Measurements from ENCODE around the gene GPRC6A.
"Not testable (repeated sequence)": the region's sequence is repeated elsewhere in the genome, so short reads cannot be mapped to it uniquely, and the experiment has no call there.

The GPRC6A gene, protein sequence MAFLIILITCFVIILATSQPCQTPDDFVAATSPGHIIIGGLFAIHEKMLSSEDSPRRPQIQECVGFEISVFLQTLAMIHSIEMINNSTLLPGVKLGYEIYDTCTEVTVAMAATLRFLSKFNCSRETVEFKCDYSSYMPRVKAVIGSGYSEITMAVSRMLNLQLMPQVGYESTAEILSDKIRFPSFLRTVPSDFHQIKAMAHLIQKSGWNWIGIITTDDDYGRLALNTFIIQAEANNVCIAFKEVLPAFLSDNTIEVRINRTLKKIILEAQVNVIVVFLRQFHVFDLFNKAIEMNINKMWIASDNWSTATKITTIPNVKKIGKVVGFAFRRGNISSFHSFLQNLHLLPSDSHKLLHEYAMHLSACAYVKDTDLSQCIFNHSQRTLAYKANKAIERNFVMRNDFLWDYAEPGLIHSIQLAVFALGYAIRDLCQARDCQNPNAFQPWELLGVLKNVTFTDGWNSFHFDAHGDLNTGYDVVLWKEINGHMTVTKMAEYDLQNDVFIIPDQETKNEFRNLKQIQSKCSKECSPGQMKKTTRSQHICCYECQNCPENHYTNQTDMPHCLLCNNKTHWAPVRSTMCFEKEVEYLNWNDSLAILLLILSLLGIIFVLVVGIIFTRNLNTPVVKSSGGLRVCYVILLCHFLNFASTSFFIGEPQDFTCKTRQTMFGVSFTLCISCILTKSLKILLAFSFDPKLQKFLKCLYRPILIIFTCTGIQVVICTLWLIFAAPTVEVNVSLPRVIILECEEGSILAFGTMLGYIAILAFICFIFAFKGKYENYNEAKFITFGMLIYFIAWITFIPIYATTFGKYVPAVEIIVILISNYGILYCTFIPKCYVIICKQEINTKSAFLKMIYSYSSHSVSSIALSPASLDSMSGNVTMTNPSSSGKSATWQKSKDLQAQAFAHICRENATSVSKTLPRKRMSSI

DNA sequence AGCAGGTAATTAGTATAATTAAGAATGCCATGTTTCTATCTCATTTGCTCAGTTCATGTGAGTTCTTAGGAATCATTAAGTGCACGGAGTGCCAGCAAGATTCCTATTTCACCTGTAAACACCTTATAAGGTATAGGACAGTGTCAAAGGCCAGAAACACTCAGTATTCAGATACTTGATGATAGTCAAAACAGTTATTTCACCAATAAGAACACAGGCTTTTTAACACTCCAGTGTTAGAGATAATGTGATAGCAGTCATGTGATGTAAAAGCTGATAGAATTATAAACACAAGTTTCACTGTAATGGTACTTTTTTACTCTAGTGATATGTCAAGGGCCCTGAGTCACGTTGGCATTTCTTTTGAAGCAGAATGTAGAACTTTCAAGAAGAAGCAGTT is at the start of gene GPRC6A:
GPRC6A (minus strand) TSS at position 101 of the 400 bp plus-strand sequence; CDS start at position 31, 70 bp downstream.
- DNase-seq: no peak

DNA sequence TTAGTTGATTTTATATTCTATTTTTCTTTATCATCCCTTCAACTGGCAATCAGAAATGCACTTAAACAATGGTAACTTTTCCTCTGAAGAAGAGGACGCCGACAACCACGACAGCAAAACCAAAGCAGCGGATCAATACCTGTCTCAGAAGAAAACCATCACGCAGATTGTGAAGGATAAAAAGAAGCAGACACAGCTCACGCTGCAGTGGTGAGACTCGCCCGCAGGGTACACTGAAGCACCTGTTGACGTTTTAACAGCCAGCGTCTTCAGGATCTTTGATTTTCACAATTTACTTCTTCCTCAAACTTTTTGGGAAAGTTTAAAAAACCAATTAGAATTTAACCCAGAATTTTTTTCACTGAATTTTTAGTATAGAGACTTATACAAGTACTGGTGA is 48.9 kb upstream of the GPRC6A start:
- no peak for DNase-seq

DNA sequence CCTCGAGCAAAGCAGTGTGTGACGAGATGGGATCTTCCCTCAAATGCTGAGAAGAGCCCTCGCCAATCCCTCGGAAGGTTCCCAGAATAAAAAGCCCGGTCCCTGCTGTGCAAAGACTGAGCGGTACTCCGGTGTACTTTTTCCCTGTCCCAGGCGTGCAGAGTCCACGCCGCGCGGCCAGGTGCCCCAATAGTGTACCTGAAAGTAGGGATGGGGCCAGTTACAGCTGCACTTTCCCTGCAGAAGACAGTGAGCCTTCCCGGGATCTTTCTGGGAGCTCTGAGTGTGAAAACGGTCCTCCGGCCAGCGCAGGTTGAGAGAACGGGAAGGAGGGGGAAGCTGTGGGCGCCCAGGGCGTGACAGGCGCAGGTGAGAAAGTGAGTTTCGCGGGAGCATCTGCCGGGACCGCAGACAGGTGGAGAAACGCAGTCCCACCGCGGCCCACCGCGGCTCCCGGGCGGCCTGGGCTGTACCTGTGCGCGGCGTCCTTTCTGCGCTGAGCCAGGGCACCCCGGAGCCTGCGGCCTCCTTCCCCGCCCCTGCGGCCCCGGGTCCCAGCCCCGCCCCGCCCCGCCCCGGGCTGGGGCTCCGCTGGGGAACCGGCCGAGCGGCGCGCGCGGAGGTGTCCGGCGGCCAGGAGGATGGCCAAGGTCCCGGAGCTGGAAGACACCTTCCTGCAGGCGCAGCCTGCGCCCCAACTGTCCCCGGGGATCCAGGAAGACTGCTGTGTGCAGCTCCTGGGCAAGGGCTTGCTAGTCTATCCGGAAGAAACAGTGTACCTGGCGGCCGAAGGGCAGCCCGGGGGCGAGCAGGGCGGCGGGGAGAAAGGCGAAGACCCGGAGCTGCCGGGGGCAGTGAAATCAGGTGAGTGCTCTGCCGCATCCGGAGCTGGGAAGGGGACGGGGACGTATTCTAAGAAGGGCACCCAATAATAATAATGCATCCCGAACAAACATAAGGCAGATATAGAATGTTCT is 48.0 kb upstream of the GPRC6A start, which contains the start of gene RFX6:
RFX6 (plus strand) TSS at position 608 of the 977 bp plus-strand sequence; CDS start at position 642, 34 bp downstream.
- no peak for DNase-seq

DNA sequence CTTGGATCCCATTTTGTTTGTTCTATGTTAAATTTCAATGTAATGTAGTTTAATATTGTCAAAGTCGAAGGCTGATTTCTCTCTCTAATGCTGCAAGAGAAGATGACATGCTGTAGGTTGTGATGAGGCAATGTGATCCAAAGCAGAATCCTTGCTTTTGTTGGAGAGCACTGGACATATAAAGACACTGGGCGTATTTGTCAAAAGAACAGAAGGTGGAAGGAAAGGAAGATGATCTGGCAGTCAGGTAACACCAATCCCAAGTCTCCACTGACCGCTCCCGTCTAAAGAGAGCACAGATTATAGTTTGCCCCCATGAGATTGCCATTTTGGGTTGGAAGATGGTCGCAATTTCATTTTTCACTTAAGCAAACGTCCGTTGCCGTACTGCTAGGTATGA is 47.2 kb upstream of the GPRC6A start:
- DNase-seq: no peak

DNA sequence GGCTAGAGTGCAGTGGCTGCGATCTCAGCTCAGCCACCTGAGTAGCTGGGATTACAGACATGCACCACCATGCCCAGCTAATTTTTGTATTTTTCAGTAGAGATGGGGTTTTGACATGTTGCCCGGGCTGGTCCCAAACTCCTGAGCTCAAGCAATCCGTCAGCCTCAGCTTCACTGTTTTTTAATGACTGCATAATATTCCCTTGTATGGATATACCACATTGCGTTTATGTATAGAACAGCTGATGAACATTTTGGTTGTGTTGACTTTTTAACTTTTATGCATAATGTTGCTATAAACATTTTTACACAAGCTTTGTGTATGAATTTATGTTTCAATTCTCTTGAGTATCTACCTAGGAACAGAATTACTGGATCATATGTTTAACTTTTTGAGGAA is 43.9 kb upstream of the GPRC6A start:
- DNase-seq: no peak

DNA sequence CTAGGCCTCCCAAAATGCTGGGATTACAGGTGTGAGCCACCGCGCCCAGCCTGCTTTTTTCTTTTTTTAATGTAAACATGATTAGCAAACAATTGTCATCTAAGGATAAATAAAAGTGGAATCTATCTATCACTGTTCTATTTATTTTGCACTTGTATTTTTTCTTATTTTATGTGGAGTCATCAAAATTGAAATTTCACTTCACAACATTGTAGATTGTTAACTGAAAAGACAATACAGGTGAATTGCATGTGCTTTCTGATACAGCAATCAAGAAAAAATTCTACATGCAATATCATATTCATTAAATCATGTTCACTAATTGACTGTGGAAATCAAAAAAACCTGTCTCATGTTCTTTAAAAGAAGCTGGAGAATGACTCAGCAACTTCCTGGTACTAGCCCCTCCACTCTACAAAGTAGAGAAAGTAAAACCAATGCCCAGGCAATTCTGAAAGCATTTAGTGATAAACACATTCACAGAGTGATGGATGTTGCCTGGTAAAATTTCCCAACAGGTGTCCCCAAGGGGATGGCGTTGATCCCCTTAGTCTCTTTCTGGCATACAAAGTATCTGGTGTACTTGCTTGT is 37.5 kb upstream of the GPRC6A start:
- DNase-seq: no peak

DNA sequence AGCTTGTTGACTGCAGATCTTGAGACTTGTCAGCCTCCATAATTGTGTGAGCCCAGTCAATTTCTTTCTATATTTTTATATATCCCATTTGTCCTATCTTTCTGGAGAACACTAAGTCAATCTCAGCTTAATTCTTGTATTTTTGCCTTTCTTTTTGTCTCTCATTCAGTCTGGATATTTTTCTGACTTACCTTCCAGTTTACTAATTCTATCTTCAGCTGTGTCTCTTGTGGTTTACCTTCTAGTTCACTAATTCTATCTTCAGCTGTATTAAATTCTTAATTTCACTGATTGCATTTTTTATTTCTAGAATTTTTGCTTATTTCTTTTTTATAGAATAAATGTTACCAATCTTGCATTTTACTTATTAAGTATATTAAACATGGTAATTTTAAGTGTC is 30.4 kb upstream of the GPRC6A start:
- no peak for DNase-seq

DNA sequence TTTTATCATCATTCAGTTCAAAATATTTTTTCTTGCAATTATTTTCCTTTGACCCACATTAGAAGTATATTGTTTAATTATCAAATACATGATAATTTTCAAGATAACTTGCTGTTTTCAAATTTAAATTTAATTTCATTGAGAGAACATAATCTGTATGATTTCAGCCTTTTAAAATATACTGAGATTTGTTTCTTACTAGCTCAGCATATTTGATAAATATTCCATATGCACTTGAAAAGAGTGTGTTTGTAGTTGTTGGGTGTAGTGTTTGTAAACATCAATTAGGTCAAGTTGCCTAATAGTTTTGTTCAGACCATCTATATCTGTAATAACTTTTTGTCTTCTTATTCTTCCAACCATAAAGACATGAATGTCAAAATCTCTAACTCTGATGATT is 29.2 kb upstream of the GPRC6A start:
- DNase-seq: no peak

DNA sequence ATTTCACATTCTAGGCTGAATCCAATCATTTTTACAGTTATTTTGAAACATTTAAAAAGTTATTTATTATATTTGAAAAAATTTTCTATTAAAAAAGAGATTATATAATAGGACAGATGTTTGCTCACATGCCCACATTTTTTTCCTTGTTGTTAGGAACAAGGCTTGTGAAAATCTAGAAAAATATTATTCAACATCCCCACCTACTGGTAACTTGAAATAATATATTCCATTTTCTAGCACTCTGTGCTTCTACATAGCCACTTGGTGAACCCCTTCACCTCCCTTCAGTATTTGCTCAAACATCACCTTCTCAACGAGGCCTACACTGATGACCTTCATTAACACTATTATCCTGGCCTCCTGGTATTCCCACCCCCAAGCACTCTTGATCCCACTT is 18.3 kb upstream of the GPRC6A start:
- peak; percentile 37 for DNase-seq

DNA sequence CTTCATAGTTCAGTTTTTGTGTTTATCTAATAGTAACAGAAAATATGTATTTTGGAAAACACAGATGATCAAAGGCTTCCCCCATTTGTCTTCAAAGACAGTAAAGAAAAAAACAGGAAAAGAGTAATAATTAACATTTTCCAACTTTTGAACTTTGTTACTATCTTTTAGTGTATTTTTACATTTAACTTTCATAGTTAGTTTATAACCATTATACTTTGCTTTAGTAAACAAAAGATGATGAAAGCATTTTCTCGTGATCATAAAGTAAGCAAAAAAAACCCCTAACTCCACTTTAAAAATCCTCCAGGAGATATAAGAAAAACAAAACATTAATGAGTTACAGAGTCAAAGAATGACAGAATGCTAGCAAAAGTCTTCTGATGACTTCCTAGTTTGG is 13.6 kb upstream of the GPRC6A start:
- no peak for DNase-seq

DNA sequence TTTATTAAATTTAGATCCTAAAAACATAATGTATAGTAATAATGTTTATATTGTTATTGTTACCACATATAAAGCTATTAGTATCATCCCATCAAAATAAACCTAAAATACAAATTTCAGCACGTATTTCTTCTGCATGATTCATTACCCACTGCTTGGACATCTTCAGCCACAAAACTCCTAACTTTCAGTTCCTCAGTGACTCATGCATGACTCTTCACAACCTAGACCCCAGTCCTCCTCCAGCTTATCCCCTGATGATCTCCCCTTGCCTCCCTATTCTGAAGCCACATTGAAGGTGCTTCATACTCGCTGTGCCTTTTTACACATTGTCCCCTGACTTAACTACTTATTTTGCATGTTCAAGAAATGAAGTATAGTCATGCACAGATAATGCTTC is 11.2 kb upstream of the GPRC6A start:
- DNase-seq: no peak

DNA sequence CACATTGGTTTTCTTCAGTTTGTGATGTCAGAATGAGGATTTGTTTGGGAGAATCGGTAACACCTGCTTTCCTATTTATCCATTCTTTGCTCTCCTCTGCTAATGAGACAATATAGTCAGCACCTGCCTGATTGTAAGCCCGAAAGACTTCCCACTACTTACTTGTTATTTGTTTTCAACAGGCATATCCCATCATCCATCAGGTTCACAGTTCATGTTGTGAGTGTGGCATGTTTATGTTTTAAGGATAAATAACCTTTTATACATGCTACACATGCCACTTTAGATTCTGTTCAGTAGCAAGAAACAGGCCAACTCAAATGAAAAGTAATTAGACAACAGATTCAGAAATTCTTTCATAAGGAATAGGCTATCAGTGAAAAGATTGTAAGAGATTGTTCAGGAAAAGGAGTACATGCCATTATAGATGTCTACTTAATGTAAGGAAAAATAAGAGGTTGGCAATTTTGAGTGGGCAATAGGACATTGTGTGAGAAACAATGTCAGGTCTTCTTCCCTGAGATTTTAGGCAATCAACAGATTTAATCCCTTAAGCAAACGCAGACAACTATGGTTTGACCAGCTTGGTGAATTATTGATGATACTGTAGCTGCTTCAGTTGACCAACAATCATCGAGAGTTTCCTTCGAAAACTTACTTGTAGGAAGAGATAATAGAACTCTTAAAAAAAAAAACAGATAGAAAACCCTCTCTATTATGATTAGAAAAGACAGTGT is 7.9 kb upstream of the GPRC6A start:
- no peak for DNase-seq

DNA sequence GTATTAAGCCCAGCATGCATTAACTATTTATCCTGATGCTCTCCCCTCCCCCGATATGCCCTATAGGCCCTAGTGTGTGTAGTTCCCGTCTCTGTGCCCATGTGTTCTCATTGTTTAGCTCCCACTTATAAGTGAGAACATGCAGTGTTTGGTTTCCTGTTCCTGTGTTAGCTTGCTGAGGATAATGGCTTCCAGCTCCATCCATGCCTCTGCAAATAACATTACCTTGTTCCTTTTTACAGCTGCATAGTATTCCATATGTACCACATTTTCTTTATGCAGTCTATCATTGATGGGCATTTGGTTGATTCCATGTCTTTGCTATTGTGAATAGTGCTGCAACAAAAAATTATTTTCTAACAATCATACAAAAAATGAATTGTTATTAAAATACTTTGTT is 5.6 kb upstream of the GPRC6A start:
- DNase-seq: not testable (repeated sequence)

DNA sequence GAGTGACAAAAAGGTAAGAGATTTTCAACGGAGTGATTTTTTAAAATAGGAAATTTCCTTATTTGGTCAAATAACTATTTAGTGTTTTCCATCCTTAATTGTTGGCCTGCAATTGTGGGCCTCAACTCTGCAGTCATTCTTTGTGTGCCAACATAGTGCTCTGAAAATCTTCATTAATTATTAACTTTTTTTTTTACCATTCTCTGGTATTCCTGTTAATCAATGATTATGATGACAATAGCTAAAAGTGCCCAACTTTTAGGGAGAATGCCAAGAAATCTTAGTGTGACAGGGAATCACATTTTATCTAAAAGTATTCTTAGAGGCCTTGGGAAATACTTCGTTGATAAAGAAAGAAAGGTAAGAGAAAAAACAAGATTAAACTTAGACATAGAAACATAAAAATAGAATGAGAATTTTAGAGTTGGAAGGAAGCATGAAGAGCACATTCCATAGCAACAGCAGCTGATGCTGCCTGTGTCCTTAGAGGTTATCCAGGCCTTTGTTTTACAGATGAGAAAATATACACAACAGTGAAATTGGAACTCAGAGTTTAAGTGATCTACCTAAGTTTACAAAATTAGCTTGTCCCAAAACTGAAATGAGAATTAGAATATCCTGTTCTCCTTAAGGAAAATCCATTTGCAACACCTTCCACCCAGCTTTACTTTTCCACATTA is 1.2 kb downstream of the GPRC6A start:
- no peak for DNase-seq

DNA sequence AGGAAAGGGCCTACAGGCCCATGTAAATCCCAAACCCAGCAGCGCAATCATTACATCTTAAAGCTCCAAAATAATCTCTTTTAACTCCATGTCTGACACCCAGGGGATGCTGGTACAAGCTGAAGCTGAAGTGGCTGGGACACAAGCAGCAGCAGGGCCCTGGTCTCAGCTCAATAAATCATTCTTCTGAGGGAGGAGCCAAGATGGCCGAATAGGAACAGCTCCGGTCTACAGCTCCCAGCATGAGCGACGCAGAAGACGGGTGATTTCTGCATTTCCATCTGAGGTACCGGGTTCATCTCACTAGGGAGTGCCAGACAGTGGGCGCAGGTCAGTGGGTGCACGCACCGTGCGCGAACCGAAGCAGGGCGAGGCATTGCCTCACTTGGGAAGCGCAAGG is 12.5 kb downstream of the GPRC6A start:
- DNase-seq: not testable (repeated sequence)

DNA sequence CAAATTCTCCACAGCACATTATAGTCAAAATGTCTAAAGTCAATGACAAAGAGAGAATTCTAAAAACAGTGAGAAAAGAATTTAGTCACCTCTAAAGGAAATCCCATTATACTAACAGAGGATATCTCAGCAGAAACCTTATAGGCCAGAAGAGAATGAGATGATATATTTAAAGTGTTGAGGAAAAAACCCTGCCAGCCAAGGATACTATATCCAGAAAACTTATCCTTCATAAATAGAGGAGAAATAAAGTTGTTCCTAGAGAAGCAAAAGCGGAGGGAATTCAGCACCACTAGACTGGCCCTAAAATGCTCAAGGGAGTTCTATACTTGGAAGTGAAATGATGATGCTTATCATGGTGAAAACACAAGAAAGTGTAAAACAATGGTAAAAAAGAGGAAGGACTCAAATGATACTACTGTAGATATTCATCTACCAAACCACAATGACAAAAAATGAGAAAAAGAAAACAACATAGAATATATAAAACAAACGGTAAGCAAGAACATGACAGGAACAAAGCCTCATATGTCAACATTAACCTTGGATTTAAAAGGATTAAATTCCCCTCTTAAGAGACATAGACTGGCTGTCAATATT is 16.7 kb downstream of the GPRC6A start:
- no peak for DNase-seq

DNA sequence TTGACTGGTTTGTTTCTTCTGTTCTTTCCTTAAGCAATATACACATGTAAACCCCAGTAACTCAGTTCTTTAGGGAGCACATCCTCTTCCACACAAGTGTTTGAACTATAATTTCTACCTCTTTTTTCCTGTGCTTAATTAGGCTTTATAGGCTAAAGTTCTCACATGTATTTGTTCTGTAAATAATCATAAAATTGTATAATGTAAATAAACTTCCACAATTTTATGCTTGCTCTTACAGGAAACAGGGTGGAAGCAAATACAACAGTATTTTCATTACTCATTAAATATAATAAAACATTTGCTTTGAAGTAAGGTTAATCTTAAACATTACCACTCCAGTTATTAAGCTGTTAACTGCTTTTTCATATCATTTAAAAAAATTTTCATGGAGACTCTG is 26.9 kb downstream of the GPRC6A start:
- no peak for DNase-seq

DNA sequence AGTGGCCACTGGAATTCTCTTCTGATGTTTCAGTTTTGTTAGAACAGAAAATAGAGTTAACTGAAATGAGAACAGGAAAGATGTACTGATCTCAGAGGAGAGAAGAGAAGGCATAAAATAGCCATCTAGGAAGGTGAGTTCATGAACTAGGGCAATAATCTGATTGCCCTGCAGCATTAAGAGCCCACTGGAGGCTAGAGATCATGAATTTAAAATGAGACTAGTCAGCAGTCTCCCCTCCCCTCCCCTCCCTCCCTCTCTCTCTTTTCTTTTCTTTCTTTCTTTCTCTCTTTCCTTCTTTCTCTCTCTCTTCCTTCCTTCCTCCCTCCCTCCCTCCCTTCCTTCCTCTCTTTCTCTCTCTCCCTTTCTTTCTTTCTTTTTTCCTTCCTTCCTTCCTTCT is 28.9 kb downstream of the GPRC6A start:
- no peak for DNase-seq

DNA sequence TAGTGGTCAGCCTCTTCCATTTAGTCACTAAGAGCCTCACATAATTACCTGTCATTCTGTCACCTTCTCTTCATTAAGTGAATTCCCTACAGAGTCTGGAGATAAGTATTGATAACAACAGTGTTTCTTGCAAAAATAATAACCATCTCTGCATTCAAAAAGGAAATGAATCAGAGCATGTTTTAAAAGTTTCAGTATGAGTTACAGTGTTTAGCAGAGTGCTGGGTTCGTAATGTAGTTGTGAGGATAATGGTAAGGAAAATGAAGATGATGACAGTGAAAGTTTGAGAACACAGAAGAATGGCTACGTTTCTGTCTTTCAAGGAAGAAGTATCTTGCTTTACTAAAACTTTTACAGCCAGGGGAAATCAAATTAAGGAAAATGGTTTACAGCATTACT is 31.3 kb downstream of the GPRC6A start:
- no peak for DNase-seq

DNA sequence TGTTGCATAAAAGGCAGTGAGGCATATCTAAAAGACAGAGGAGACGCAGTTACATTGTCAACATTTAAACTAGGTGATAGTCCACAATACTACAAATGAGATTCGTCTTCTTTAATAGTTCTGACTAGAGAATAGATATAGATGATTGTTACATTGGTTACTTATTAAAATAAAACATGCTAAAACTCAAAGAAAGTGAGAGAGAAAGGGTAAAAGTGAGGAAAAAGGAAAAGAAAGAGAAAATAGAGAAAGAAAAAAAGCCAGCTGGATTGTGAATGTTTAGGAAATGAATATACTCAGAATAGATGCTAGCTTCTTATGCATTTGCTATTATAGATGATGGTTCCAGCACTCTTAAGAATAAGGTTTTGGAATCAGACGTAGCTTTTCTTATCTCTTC is 35.7 kb downstream of the GPRC6A start:
- no peak for DNase-seq

DNA sequence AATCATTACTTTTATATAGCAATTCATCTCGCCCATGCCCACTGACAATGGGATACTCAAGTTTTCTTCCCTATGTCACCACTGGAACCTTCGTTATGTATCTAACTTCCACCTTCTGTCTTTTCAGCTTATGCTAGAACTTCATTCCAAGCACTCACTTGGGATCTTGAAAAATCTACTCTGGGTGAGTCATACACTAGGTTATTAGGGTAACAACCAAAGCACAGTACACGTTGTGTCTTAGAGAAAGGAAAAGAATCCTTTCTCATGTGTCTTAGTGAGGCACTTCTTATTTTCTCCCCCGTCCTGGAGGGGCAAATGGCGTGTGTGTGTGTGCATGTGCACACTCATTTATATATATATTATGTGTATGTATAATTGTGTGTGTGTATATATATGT is 45.0 kb downstream of the GPRC6A start:
- DNase-seq: no peak

All from DMS 273 treated with DMSO at 0.1 percent for 48 hours (cell line).